Activated T-cell treated with anti-CD3 and anti-CD28 coated beads, Interleukin-2, amount 50 U/mL, for 72 hours (primary cell): ENCODE measurements around the gene TTPAL. TPM values are rescaled to one million over a fixed set of nuclear protein-coding genes. Genes with fewer than 3 reads are reported as not detected.

ENCODE experiments used
- ATAC-seq, 2 donors: fragments of 150-1000 bp; cut with Tn5 transposase; replicated peaks in 1 of 2; 2 replicates each; pipeline ENCODE4 v1.10.0; 2021; ENCODE audit warnings: moderate library complexity in 2 of 2, mild to moderate bottlenecking in 1 of 2
- DNase-seq, 2 donors: peaks; one replicate each; pipeline ENCODE4 v3.0.0; 2021 to 2022; ENCODE audit warnings: mixed read lengths in 1 of 2
- H3K27ac Mint-ChIP-seq: one replicate; pipeline ENCODE4 v1.8.0; 2022; ENCODE audit warnings: mild to moderate bottlenecking, moderate library complexity, mixed read lengths
- H3K27me3 Mint-ChIP-seq: one replicate; pipeline ENCODE4 v1.8.0; 2022; ENCODE audit warnings: low read depth, mixed read lengths
- H3K36me3 Mint-ChIP-seq, 2 donors: one replicate each; pipeline ENCODE4 v1.8.0; 2022; ENCODE audit warnings: mixed read lengths in 2 of 2, mild to moderate bottlenecking in 1 of 2; ENCODE audit not compliant: insufficient read depth in 2 of 2
- H3K4me1 Mint-ChIP-seq: one replicate; pipeline ENCODE4 v1.8.0; 2022; ENCODE audit warnings: low read depth, mixed read lengths
- H3K4me3 Mint-ChIP-seq, 2 donors: one replicate each; pipeline ENCODE4 v1.8.0; 2022; ENCODE audit warnings: mild to moderate bottlenecking in 2 of 2, mixed read lengths in 2 of 2, moderate library complexity in 2 of 2
- H3K9me3 Mint-ChIP-seq, 2 donors: one replicate each; pipeline ENCODE4 v1.8.0; 2022; ENCODE audit warnings: mixed read lengths in 2 of 2
- total RNA-seq, 2 donors: library from RNA; stranded (reverse); gene quantifications; one replicate each; pipeline ENCODE4 v1.2.3, GENCODE V29; 2022

The TTPAL gene
- total RNA-seq, 2 donors from 2014 or later, result 15.9 to 21.0 TPM

DNA sequence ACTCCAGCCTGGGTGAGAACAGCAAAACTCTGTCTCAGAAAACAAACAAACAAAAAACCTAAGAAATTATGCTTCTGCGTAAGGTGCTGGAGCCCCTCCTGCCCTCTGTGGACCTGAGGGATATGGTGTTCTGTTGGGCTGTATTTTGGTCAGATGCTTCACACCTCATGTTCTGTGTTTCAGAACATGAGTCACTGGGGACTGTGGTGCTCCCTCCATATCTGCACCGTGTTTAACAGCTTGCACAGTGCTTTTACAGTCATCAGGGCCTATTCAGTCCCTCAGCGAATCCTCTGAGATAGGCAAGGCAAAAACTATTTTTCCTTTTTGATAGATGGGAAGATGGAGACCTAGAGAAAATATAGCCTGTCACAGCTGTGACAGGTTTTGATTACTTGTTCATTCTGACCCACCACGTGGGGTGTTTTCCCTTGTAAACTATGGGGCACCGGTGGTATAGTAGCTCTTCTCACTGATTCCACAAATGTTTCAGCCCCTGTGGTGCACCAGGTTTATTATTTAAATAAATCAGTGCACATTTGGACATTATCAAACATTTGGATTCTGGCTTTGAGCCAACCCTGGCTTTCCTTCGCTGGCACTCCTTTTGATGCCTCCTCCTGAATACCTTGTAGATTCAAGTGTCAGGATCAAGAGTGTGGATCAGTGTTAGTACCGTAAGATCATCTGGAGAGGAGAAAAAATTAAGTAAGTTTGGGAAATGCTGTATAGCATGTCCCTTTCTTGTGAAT, 9.6 kb downstream of the TTPAL start:
- H3K4me1 Mint-ChIP-seq, result peaks cover 23% of the 10 kb centered on the region
- ATAC-seq (peak; percentile 78 to 82), DNase-seq (peak in 1 of 2 donors; percentile 22)
- H3K36me3 Mint-ChIP-seq, result peaks cover 10 to 13% of the 10 kb centered on the region in 2 donors
- H3K27ac Mint-ChIP-seq, result peak overlapping the region; percentile 51
- no peaks in the 10 kb centered on the region for H3K9me3 Mint-ChIP-seq
- no peaks in the 10 kb centered on the region for H3K27me3 Mint-ChIP-seq
- H3K4me3 Mint-ChIP-seq, result no peak overlapping the region

DNA sequence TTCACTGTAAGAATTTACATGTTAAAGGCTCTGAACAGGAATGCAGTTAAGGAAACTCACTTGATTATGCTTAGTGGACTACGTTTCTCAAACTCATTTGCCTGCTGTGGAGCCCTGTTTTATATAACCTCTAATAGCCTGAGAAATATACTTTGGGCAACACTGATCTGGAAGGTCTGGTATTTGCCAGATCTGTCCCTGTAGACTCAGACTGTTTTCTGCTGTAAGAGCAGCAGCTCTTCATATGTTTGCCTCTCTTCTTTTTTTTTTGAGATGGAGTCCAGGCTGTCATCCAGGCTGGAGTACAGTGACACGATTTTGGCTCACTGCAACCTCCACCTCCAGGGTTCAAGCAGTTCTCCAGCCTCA, 10.1 kb downstream of the TTPAL start:
- Mint-ChIP-seq H3K9me3 (no peaks in the 10 kb centered on the region), H3K27ac (peak overlapping the region; percentile 88), H3K4me3 (no peak overlapping the region), H3K36me3 (peaks cover 10 to 13% of the 10 kb centered on the region in 2 donors), H3K27me3 (no peaks in the 10 kb centered on the region), H3K4me1 (peaks cover 27% of the 10 kb centered on the region)
- no peak for DNase-seq
- ATAC-seq, result no peak

DNA sequence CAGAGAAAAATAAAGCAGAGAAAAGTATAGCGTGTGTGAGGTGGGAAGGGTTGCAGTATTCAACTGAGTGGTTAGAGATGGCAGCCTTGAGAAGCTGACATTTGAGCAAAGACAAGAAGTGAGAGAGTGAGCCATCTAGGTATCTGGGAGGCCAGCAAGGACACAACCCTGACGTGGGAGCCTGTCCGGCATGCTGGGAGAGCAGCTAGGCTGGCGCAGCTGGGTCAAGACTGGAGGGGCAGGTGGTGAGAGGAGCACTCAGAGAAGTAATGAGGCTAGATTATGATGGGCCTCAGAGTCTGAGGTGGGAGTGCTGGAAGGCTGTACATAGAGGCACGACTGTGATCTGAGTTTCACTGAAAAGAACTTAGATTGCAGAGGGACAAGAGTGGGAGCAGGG, 12.9 kb downstream of the TTPAL start:
- Mint-ChIP-seq H3K36me3 (peaks cover 15 to 18% of the 10 kb centered on the region in 2 donors), H3K4me3 (no peak overlapping the region), H3K4me1 (peaks cover 35% of the 10 kb centered on the region), H3K27ac (peak overlapping the region; percentile 78), H3K9me3 (no peaks in the 10 kb centered on the region), H3K27me3 (no peaks in the 10 kb centered on the region)
- DNase-seq (no peak), ATAC-seq (no peak)

DNA sequence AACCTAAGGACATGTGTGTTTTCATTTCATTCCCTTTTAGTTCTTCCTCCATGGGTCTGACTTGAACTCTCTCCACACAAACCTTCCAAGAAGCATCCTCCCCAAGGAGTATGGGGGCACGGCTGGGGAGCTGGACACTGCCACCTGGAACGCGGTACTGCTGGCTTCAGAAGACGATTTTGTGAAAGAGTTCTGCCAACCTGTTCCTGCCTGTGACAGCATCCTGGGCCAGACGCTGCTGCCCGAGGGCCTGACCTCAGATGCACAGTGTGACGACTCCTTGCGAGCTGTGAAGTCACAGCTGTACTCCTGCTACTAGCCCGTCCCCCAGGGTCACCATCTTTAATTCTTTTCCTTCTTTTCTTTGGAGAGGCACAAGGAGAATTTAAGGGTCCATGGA, 13.5 kb downstream of the TTPAL start:
- H3K4me1 Mint-ChIP-seq, result peaks cover 41% of the 10 kb centered on the region
- H3K27ac Mint-ChIP-seq, result peak overlapping the region; percentile 96
- ATAC-seq, result no peak
- H3K9me3 Mint-ChIP-seq, result no peaks in the 10 kb centered on the region
- H3K36me3 Mint-ChIP-seq, result peaks cover 15 to 23% of the 10 kb centered on the region in 2 donors
- no peak for DNase-seq
- H3K4me3 Mint-ChIP-seq, result no peak overlapping the region
- H3K27me3 Mint-ChIP-seq, result no peaks in the 10 kb centered on the region

DNA sequence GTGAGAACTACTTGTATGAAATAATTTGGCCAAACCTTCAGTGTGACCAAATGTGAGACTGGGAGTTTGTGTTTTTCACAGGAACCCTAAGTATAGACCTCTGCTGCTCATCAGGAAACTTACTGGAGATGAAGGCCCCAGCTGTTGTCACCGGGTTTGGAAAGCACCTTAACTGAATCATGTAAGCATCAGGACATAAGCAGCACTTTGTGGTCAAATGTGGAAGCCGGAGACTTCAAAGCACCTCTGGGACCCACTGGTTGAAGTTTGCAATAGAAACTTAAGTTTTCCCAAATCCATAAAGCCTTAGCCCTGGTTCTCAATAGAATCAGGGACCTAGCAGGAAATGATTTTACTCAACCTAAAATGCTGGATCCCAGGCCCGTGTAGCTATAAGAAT, 14.3 kb downstream of the TTPAL start:
- Mint-ChIP-seq H3K4me3 (peak overlapping the region in 1 of 2 donors; percentile 42), H3K27ac (peak overlapping the region; percentile 96), H3K27me3 (no peaks in the 10 kb centered on the region), H3K4me1 (peaks cover 44% of the 10 kb centered on the region), H3K9me3 (no peaks in the 10 kb centered on the region), H3K36me3 (peaks cover 15 to 24% of the 10 kb centered on the region in 2 donors)
- peak; percentile 45 to 79 for ATAC-seq
- DNase-seq, result peak; percentile 23 to 35

DNA sequence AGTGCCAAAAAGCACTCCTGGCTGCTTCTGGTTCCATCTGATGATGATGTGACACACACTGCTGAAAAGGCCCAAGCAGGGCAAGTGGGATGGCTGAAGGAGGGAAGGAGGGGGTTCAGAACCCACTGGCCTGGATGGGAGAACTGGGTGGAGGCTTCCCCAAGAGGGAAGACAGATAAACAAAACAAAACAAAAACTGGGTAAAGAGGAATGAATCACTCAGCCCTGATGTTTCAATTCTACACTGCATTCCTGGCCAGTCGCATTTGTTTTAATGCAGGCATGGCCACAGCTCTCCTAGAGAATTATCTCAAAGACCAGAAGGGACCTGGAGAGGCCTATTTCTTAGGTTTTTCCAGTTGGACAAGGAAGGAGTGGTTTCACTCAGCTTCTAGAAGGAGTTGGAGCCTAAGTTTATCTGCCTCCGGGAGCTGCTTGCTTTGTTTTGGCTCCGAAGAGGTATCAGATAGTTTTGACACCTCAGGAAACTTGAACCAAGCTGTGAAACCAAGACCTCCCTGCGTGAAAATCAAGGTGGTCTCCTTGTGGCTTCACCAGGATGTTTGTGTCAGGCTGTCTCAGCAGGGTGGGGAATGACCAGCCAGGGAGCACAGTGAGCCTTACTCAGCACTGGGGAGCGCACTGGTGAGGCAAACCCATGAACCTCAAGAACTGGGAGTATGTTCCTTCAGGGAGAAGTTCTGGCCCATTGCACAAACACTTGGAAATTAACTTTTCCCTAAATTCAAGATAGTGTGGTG, 16.1 kb downstream of the TTPAL start:
- Mint-ChIP-seq H3K27ac (peak overlapping the region; percentile 78), H3K4me1 (peaks cover 51% of the 10 kb centered on the region), H3K4me3 (peak overlapping the region in 1 of 2 donors; percentile 13), H3K27me3 (no peaks in the 10 kb centered on the region), H3K36me3 (peaks cover 24 to 33% of the 10 kb centered on the region in 2 donors), H3K9me3 (no peaks in the 10 kb centered on the region)
- no peak for ATAC-seq
- DNase-seq, result no peak

DNA sequence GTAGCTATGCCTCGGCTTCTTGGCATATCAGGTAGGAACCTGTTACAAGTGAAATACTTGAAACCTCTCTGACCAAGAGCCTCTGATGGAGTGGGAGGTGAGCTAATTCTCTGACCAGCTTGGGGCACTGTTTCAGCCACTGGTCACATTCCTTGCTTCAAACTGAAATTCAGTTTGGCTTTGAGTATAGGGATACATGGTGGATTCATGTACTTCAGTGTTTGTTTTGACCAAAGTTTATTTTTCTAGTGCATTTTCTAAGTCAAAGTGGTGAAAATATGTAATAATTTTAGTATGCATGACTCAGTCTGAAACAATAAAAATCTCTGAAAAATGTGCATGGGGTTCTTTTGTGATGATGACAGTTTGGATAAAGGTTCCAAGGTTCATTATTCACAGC, 18.6 kb downstream of the TTPAL start:
- peaks cover 63% of the 10 kb centered on the region for H3K4me1 Mint-ChIP-seq
- H3K9me3 Mint-ChIP-seq, result no peaks in the 10 kb centered on the region
- H3K27ac Mint-ChIP-seq, result peak overlapping the region; percentile 72
- H3K36me3 Mint-ChIP-seq, result peaks cover 29 to 48% of the 10 kb centered on the region in 2 donors
- DNase-seq (no peak), ATAC-seq (no peak)
- H3K27me3 Mint-ChIP-seq, result no peaks in the 10 kb centered on the region
- peak overlapping the region in 1 of 2 donors; percentile 39 for H3K4me3 Mint-ChIP-seq

DNA sequence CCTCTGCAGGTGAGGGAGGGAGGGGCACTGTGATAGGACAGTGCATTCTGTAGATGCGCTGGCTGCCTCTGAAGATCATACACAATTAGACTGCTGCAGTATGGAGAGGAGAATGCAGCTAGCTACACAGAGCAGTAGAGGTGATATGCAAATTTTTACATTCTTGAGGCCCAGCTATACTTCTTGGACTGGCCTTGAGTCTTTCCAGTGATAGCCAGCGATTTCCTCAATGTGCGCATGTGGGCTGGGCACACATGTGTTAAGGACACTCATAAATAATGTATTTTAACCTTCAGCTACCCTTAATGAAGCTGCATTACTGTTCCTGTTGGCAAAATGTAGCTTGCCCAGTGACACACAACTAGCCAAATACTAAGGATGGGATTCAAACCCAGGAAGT, 19.0 kb downstream of the TTPAL start:
- H3K4me1 Mint-ChIP-seq, result peaks cover 60% of the 10 kb centered on the region
- H3K36me3 Mint-ChIP-seq, result peaks cover 28 to 48% of the 10 kb centered on the region in 2 donors
- peak overlapping the region in 1 of 2 donors; percentile 80 for H3K4me3 Mint-ChIP-seq
- ATAC-seq (no peak), DNase-seq (no peak)
- peak overlapping the region; percentile 98 for H3K27ac Mint-ChIP-seq
- no peaks in the 10 kb centered on the region for H3K9me3 Mint-ChIP-seq
- no peaks in the 10 kb centered on the region for H3K27me3 Mint-ChIP-seq

DNA sequence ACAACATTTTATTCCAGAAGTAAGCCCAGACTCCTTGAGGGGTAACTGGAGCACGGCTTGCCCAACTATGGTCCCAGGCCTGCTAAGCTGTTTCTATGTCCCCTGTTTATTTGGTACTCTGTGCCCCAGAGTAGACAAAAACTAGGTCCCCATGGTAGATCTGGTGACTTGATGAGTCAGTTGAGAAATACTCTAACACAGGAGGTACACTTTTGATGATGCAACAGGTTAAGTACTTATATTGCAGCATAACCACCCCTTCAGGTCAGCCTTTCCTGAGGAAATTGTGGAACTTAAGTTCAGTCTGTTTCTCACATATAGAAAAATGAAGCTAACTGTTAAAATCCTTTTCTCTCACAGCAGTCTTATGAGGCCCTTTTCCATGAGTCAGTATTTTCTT, 19.6 kb downstream of the TTPAL start:
- Mint-ChIP-seq H3K9me3 (no peaks in the 10 kb centered on the region), H3K36me3 (peaks cover 26 to 46% of the 10 kb centered on the region in 2 donors)

DNA sequence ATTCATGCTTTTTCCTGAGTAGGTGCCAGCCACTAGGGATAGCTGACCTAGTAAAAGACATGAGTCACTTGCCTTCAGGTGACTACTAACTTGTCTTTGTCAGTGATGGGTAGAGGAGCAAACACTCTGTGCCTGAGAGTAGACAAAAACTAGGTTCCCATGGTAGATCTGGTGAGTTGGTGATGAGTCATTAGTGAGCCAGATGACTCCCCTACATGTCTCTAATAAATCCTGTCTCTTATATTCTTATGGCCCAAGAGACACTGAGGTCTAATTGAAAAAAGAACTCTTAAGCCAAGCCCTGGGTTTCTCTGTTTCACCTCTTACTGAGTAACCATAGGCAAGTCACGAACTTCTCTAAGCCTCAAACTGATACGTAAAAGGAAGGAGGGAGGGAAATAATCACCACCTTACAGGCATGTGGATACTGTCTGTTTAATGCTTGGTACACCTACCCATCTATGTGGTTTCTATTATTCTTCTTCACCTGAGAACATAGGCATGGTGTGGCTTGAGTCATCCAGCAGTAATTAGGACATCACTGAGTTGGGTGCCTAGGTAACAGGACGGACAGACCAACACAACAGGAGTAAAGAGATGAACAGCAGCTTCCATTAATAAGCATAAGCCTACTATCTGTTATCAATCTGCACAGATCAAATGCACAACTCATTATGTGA, 20.3 kb downstream of the TTPAL start:
- DNase-seq, result peak; percentile 36 to 42
- peaks cover 30 to 50% of the 10 kb centered on the region in 2 donors for H3K36me3 Mint-ChIP-seq
- ATAC-seq, result peak; percentile 85 to 88

More for the DNA sequence above, 19.6 kb downstream of the TTPAL start:
- Mint-ChIP-seq H3K27me3 (no peaks in the 10 kb centered on the region), H3K4me3 (peak overlapping the region in 1 of 2 donors; percentile 80), H3K27ac (peak overlapping the region; percentile 98), H3K4me1 (peaks cover 55% of the 10 kb centered on the region)
- ATAC-seq, result peak; percentile 57 to 59
- DNase-seq, result peak; percentile 3 to 13

DNA sequence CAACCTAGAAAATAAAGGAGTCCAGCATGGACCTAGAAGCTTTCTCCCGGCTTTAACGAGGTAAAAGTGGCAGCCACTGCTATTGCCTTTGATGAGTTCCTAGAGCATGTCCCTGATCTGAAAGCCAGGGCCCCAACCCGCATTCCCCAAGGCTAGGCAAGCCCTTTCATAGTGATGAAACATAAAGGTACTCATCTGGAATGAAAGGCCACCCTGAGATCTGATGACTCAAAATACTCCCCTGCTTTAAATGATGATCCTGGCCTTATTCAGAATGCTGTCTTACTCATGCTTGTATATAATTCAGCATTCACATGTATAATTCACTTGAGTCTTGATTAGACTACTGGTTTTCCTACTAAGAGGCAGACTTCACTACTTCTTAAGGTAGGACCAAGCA, 21.3 kb downstream of the TTPAL start:
- H3K27ac Mint-ChIP-seq, result peak overlapping the region; percentile 98
- DNase-seq, result peak; percentile 52 to 62
- H3K4me3 Mint-ChIP-seq, result peak overlapping the region; percentile 24 to 39
- H3K27me3 Mint-ChIP-seq, result no peaks in the 10 kb centered on the region
- ATAC-seq, result peak; percentile 72 to 74
- H3K36me3 Mint-ChIP-seq, result peaks cover 31 to 50% of the 10 kb centered on the region in 2 donors
- H3K9me3 Mint-ChIP-seq, result no peaks in the 10 kb centered on the region
- peaks cover 50% of the 10 kb centered on the region for H3K4me1 Mint-ChIP-seq

More for the DNA sequence above, 20.3 kb downstream of the TTPAL start:
- Mint-ChIP-seq H3K27me3 (no peaks in the 10 kb centered on the region), H3K9me3 (no peaks in the 10 kb centered on the region), H3K4me3 (peak overlapping the region; percentile 39 to 80), H3K27ac (peak overlapping the region; percentile 98), H3K4me1 (peaks cover 51% of the 10 kb centered on the region)

DNA sequence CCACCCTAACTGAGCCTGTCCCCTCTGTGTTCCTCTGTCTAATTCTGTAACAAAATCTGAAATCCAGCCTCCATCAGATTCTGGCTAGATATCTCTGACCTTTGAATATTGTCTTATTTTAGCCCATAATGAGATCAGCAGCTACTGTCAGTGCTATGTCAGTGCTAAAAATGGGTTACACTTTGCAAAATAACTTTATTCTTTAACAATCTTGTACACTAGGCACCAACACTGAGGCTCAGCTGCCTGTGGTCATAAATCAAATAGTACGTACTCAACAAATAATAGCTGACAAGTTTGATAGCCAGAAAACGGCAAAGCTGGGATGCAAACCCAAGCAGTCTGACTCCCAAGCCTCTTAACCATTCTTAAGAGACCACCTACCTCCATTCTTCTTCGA, 22.1 kb downstream of the TTPAL start:
- ATAC-seq (no peak), DNase-seq (no peak)
- Mint-ChIP-seq H3K4me1 (peaks cover 51% of the 10 kb centered on the region), H3K36me3 (peaks cover 28 to 50% of the 10 kb centered on the region in 2 donors), H3K27ac (peak overlapping the region; percentile 39), H3K9me3 (no peaks in the 10 kb centered on the region), H3K4me3 (peak overlapping the region in 1 of 2 donors; percentile 21), H3K27me3 (no peaks in the 10 kb centered on the region)

DNA sequence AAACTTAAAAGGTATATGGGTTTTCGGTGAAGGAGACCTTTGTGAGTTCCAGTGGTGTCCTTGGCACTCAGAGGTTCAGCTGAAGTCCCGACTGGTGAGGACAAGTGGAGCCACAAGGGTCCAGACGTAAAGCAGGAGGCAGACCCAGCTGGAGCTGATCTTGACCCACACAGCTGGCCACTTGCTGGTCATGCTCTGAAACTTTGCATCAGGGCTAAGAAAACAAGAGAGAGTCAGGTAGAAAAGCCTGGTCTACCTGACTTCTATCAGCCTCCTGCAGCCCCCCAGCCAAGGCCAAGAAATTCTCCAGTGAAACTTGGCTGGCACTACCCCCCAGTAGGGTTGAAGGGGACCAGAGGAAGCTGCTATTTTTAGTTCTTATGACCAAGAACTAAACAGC, 24.5 kb downstream of the TTPAL start:
- Mint-ChIP-seq H3K36me3 (peaks cover 27 to 44% of the 10 kb centered on the region in 2 donors), H3K4me3 (no peak overlapping the region), H3K9me3 (no peaks in the 10 kb centered on the region), H3K4me1 (peaks cover 35% of the 10 kb centered on the region), H3K27ac (no peak overlapping the region), H3K27me3 (no peaks in the 10 kb centered on the region)
- no peak for DNase-seq
- ATAC-seq, result no peak
